Left lung (tissue), 10 donors: Measurements from ENCODE around the gene B9D1. TPM values are rescaled to one million over a fixed set of nuclear protein-coding genes. Genes with fewer than 3 reads are reported as not detected.
A peak's percentile ranks its signal among the peaks of the same experiment; 100 is the strongest.

Experiments
- ATAC-seq: fragments of 200-7000 bp; cut with Tn5 transposase; one replicate; pipeline ENCODE4 v1.9.1; 2020; ENCODE audit warnings: moderate library complexity
- DNase-seq, 4 donors: peaks; one replicate each; pipeline ENCODE4 v3.0.0-alpha.2; 2013 to 2020
- H3K27ac ChIP-seq, 2 donors: fragments of 200-600 bp; sonication (generic) in 1 of 2; one replicate each; pipeline versions ENCODE4 v1.5.0 to v1.8.0; 2020 to 2021
- H3K27me3 ChIP-seq, 2 donors: fragments of 200-600 bp; sonication (generic) in 1 of 2; one replicate each; pipeline versions ENCODE4 v1.5.0 to v1.8.0; 2020 to 2021
- H3K36me3 ChIP-seq, 2 donors: fragments of 200-600 bp; sonication (generic) in 1 of 2; one replicate each; pipeline versions ENCODE4 v1.5.0 to v1.8.0; 2020 to 2021
- H3K4me1 ChIP-seq, 2 donors: fragments of 200-600 bp; one replicate each; pipeline ENCODE4 v1.8.0; 2021
- H3K4me3 ChIP-seq, 2 donors: fragments of 200-600 bp; sonication (generic) in 1 of 2; one replicate each; pipeline versions ENCODE4 v1.5.0 to v1.8.0; 2020 to 2021; ENCODE audit warnings: mild to moderate bottlenecking in 1 of 2
- H3K9me3 ChIP-seq, 2 donors: fragments of 200-600 bp; sonication (generic) in 1 of 2; one replicate each; pipeline versions ENCODE4 v1.5.0 to v1.8.0; 2020 to 2021
- CTCF ChIP-seq, 2 donors: fragments of 200-600 bp; sonication (generic) in 1 of 2; IDR thresholded peaks; one replicate each; pipeline versions ENCODE4 v1.5.0 to v1.8.0; 2021; ENCODE audit warnings: antibody characterized with exemption in 2 of 2
- intact Hi-C, 2 donors: fragments of 100-400 bp; cut with DNase I; formaldehyde crosslinking; loops; one replicate each; pipeline versions ENCODE4 v1.11.2 to v1.14.2; 2022
- polyA plus RNA-seq, 6 donors: library from polyadenylated mRNA; unstranded; fragments of 120-200 nt; gene quantifications; one replicate each; pipeline ENCODE4 v1.2.1, GENCODE V29; 2013; ENCODE audit not compliant: insufficient read length in 6 of 6
- total RNA-seq, 2 donors: library from RNA; stranded (reverse); fragmentation: NEBNext Ultra II Directional; extraction: Animal tissue kit (Norgen Biotek cat#: 25700); gene quantifications; one replicate each; pipeline ENCODE4 v1.2.1, GENCODE V29; 2021
- donor health status: DM: no; HTN: yes; CAD: no.
- donor health status: DM: no; HTN: no; CAD: no.

The B9D1 gene
- total and polyA plus RNA-seq, 8 donors, result 11.4 to 24.1 (median 21.1) TPM

- Histone ChIP-seq H3K27me3 (peaks cover 0 to 54% of the 10 kb centered on the region in 2 donors), H3K27ac (peak overlapping the region in 1 of 2 donors; percentile 24), H3K36me3 (peaks cover 0 to 11% of the 10 kb centered on the region in 2 donors), H3K9me3 (no peaks in the 10 kb centered on the region), H3K4me1 (peaks cover 11 to 75% of the 10 kb centered on the region in 2 donors), H3K4me3 (no peak overlapping the region)
- ATAC-seq (no peak), DNase-seq (no peak)
- intact Hi-C loops, result no loop called here
- TF ChIP-seq CTCF (IDR thresholded peaks at IDR 0.05), result no peak
These were observed 55.0 kb downstream of the B9D1 start for GRCh38 chr17:19307521-19307920.

- Histone ChIP-seq H3K27me3 (peaks cover 0 to 59% of the 10 kb centered on the region in 2 donors), H3K4me3 (no peak overlapping the region), H3K4me1 (peaks cover 22 to 74% of the 10 kb centered on the region in 2 donors), H3K27ac (peak overlapping the region in 1 of 2 donors; percentile 24), H3K9me3 (no peaks in the 10 kb centered on the region), H3K36me3 (peaks cover 0 to 4% of the 10 kb centered on the region in 2 donors)
- intact Hi-C loops, result no loop called here
- TF ChIP-seq CTCF (IDR thresholded peaks at IDR 0.05), result no peak
- ATAC-seq (peak; percentile 49), DNase-seq (no peak)
These were observed 56.1 kb downstream of the B9D1 start for GRCh38 chr17:19306160-19307111.

GRCh38 chr17:19305761-19306159, 56.8 kb downstream of the B9D1 start:
- no peak for ATAC-seq
- H3K4me1 ChIP-seq, result peaks cover 22 to 70% of the 10 kb centered on the region in 2 donors

GRCh38 chr17:19305256-19305655, 57.3 kb downstream of the B9D1 start:
- ATAC-seq (no peak), DNase-seq (no peak)
- Histone ChIP-seq H3K4me1 (peaks cover 22 to 68% of the 10 kb centered on the region in 2 donors), H3K4me3 (no peak overlapping the region), H3K9me3 (no peaks in the 10 kb centered on the region), H3K36me3 (peaks cover 0 to 4% of the 10 kb centered on the region in 2 donors), H3K27me3 (peaks cover 0 to 60% of the 10 kb centered on the region in 2 donors), H3K27ac (peak overlapping the region in 1 of 2 donors; percentile 24)
- intact Hi-C loops, result no loop called here
- no peak for TF ChIP-seq CTCF (IDR thresholded peaks at IDR 0.05)

More at GRCh38 chr17:19305761-19306159, 56.8 kb downstream of the B9D1 start:
- H3K36me3 ChIP-seq, result peaks cover 0 to 4% of the 10 kb centered on the region in 2 donors
- no peak for TF ChIP-seq CTCF (IDR thresholded peaks at IDR 0.05)
- no peak for DNase-seq
- H3K27ac ChIP-seq, result peak overlapping the region in 1 of 2 donors; percentile 24
- H3K9me3 ChIP-seq, result no peaks in the 10 kb centered on the region
- no peak overlapping the region for H3K4me3 ChIP-seq
- peaks cover 0 to 59% of the 10 kb centered on the region in 2 donors for H3K27me3 ChIP-seq
- intact Hi-C loops, result no loop called here

- Histone ChIP-seq H3K27ac (peak overlapping the region in 1 of 2 donors; percentile 68), H3K36me3 (no peaks in the 10 kb centered on the region), H3K27me3 (peaks cover 0 to 60% of the 10 kb centered on the region in 2 donors), H3K9me3 (no peaks in the 10 kb centered on the region), H3K4me1 (peaks cover 22 to 68% of the 10 kb centered on the region in 2 donors), H3K4me3 (no peak overlapping the region)
- no peak for DNase-seq
- no peak for ATAC-seq
- no peak for TF ChIP-seq CTCF (IDR thresholded peaks at IDR 0.05)
- intact Hi-C loops, result no loop called here
These were observed 57.8 kb downstream of the B9D1 start for GRCh38 chr17:19304751-19305150.
